Testis (tissue), 2 donors: Measurements from ENCODE around the gene NKAPD1.

Source experiments
- POLR2A ChIP-seq: fragments of 450-650 bp; IDR thresholded peaks from one replicate; pipeline ENCODE4 v1.6.1; 2017; ENCODE audit warnings: antibody characterized with exemption, mild to moderate bottlenecking, moderate library complexity
- TF ChIP-seq, protein P1 (sequence below), 3 experiments: fragments of 450-650 bp in 2 of 3; fragments of 200-600 bp in 1 of 3; sonication (generic) in 1 of 3; IDR thresholded peaks; one replicate each; pipeline ENCODE4 v1.5.1; 2016 to 2019; ENCODE audit warnings: antibody characterized with exemption in 3 of 3, mild to moderate bottlenecking in 2 of 3, moderate library complexity in 1 of 3

DNA sequence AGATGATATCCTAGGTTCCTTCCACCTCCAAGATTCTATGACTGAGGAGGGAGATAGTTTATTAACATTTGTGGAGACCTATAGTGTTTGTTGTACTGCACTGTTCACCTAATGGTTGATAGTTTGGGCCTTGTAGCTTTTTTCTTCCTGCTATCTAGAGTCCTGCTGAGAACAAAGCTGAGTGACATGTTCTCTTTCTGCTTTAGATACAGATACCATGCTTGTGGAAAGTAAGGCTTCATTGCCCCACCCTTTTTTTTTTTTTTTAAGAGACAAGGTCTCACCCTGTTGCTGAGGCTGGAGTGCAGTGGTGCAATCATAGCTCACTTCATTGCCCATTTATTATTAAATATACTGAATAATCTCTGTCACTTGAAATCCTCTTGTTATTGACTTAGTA is 36.6 kb upstream of the NKAPD1 start:
- TF ChIP-seq, protein P1, sequence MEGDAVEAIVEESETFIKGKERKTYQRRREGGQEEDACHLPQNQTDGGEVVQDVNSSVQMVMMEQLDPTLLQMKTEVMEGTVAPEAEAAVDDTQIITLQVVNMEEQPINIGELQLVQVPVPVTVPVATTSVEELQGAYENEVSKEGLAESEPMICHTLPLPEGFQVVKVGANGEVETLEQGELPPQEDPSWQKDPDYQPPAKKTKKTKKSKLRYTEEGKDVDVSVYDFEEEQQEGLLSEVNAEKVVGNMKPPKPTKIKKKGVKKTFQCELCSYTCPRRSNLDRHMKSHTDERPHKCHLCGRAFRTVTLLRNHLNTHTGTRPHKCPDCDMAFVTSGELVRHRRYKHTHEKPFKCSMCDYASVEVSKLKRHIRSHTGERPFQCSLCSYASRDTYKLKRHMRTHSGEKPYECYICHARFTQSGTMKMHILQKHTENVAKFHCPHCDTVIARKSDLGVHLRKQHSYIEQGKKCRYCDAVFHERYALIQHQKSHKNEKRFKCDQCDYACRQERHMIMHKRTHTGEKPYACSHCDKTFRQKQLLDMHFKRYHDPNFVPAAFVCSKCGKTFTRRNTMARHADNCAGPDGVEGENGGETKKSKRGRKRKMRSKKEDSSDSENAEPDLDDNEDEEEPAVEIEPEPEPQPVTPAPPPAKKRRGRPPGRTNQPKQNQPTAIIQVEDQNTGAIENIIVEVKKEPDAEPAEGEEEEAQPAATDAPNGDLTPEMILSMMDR (IDR thresholded peaks at IDR 0.05), result no peak
- no peak for TF ChIP-seq POLR2A
